AG09319 (cell line): ENCODE data around the gene BMP10.

ENCODE experiments used
- DNase-seq: peaks from one replicate; pipeline ENCODE4 v3.0.0-alpha.2; 2010; ENCODE audit warnings: low read depth; ENCODE audit errors: extremely low read depth
- CTCF ChIP-seq: IDR thresholded peaks from 2 replicates; pipeline ENCODE4 v1.5.1; 2011; ENCODE audit warnings: low read depth, mild to moderate bottlenecking, inconsistent platforms, low read length, moderate library complexity

The BMP10 gene

GRCh38 chr2:68837861-68838341 is 33.3 kb downstream of the BMP10 start:
- no peak for DNase-seq
- TF ChIP-seq CTCF, result no peak

- peak; percentile 50 for TF ChIP-seq CTCF
- DNase-seq, result no peak
These were observed 33.9 kb downstream of the BMP10 start for GRCh38 chr2:68837164-68837860.

GRCh38 chr2:68835621-68836020 is 35.6 kb downstream of the BMP10 start:
- no peak for DNase-seq
- TF ChIP-seq CTCF, result no peak

GRCh38 chr2:68834737-68835376 is 36.3 kb downstream of the BMP10 start:
- DNase-seq, result no peak
- no peak for TF ChIP-seq CTCF

GRCh38 chr2:68833162-68833561 is 38.0 kb downstream of the BMP10 start:
- no peak for TF ChIP-seq CTCF
- DNase-seq, result no peak

GRCh38 chr2:68832233-68832869 is 38.8 kb downstream of the BMP10 start:
- TF ChIP-seq CTCF, result no peak
- no peak for DNase-seq

GRCh38 chr2:68831686-68832232 is 39.4 kb downstream of the BMP10 start:
- no peak for DNase-seq
- no peak for TF ChIP-seq CTCF
